Spleen (tissue), 7 donors: ENCODE results near the gene SBSN.
A peak's percentile ranks its signal among the peaks of the same experiment; 100 is the strongest.

Source experiments
- CTCF ChIP-seq, 11 experiments: fragments of 200-600 bp in 7 of 11; fragments of 450-650 bp in 4 of 11; sonication (generic) in 4 of 11; IDR thresholded peaks in 8 of 11; conservative IDR thresholded peaks in 3 of 11; 1 replicate in 7 of 11; 2 replicates in 4 of 11; pipeline versions ENCODE4 v1.4.0 to v1.8.0; 2016 to 2021; ENCODE audit warnings: antibody characterized with exemption in 11 of 11, inconsistent platforms in 4 of 11, mild to moderate bottlenecking in 1 of 11
- POLR2A ChIP-seq, 3 donors: fragments of 450-650 bp; IDR thresholded peaks; one replicate each; pipeline ENCODE4 v1.5.1; 2017; ENCODE audit warnings: antibody characterized with exemption in 3 of 3, mild to moderate bottlenecking in 1 of 3
- POLR2AphosphoS5 ChIP-seq, 3 donors: sonication (generic); formaldehyde crosslinking; IDR thresholded peaks; one replicate each; pipeline ENCODE4 v1.5.1; 2017; ENCODE audit warnings: antibody characterized with exemption in 3 of 3
- donor health status: DM: no; HTN: no; CAD: no; lungs with moderate emphysema.
- donor health status: DM: no; HTN: no; CAD: no.
- donor health status: DM: no; HTN: no; CAD: no.

DNA sequence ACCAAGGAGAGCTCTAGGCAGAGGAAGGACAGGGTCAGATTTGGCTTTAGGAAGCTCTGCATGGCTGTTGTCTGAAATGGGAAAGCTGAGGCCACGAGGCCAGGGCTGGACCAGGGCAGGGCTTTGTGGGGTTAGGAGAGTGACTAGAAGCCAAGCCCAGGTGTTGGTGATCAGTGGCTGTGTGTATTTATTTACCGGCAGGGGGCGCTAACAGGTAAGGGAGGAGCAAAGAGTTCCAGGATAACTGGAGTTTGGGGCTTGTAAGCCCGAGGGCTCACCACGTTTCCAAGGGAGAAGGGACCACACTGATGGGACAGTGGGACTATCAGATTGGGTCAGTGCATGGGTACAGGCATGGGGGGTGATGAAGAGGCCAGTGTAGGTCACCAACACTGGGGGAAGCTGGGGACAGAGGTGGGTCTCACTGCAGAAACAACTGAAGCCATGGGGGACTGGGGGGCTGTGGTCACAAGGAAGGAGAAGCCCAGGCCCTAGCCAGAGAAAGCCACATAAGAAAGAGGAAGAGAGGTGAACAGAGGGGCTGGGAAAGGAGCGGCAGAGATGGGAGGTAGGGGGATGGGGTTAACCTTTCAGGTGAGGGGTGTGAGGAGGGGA, 21.2 kb upstream of the SBSN start:
- TF ChIP-seq CTCF (IDR thresholded peaks at IDR 0.05 in 8 of 11, conservative IDR thresholded peaks at IDR 0.05 in 3 of 11) = peak; percentile 59 to 89 (median 77)
- TF ChIP-seq POLR2A (IDR thresholded peaks at IDR 0.05) = no peak
- no peak for TF ChIP-seq POLR2AphosphoS5 (IDR thresholded peaks at IDR 0.05)
